Sigmoid colon (tissue), 3 donors: Measurements from ENCODE around the gene CLEC19A.

ENCODE experiments used
- POLR2A ChIP-seq, 2 donors: fragments of 450-650 bp; IDR thresholded peaks; one replicate each; pipeline ENCODE4 v1.6.1; 2016; ENCODE audit warnings: antibody characterized with exemption in 2 of 2, mild to moderate bottlenecking in 2 of 2, moderate library complexity in 2 of 2
- TF ChIP-seq, protein P1 (sequence below), 4 experiments: fragments of 450-650 bp in 3 of 4; fragments of 200-600 bp in 1 of 4; IDR thresholded peaks; one replicate each; pipeline ENCODE4 v1.5.1; 2016 to 2019; ENCODE audit warnings: antibody characterized with exemption in 4 of 4, mild to moderate bottlenecking in 3 of 4, moderate library complexity in 2 of 4

DNA sequence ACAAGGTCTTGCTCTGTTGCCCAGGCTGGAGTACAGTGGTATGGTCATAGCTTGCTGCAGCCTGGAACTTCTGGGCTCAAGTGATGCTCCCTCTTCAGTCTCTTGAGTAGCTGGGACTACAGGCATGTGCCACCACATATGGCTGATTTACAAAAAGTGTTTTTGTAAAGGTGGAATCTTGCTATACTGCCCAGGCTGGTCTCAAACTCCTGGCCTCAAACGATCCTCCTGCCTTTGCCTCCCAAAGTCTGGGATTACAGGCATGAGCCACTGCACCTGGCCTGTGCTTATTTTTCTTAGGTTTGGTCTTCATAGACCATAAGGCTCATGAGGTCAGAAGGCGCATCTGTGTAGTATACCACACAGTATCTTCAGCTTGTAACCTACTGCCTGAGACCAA, 5.3 kb downstream of the CLEC19A start:
- TF ChIP-seq, protein P1, sequence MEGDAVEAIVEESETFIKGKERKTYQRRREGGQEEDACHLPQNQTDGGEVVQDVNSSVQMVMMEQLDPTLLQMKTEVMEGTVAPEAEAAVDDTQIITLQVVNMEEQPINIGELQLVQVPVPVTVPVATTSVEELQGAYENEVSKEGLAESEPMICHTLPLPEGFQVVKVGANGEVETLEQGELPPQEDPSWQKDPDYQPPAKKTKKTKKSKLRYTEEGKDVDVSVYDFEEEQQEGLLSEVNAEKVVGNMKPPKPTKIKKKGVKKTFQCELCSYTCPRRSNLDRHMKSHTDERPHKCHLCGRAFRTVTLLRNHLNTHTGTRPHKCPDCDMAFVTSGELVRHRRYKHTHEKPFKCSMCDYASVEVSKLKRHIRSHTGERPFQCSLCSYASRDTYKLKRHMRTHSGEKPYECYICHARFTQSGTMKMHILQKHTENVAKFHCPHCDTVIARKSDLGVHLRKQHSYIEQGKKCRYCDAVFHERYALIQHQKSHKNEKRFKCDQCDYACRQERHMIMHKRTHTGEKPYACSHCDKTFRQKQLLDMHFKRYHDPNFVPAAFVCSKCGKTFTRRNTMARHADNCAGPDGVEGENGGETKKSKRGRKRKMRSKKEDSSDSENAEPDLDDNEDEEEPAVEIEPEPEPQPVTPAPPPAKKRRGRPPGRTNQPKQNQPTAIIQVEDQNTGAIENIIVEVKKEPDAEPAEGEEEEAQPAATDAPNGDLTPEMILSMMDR (IDR thresholded peaks at IDR 0.05) = no peak
- TF ChIP-seq POLR2A (IDR thresholded peaks at IDR 0.05) = no peak
